Activated CD8-positive, alpha-beta memory T cell treated with anti-CD3 and anti-CD28 coated beads, Interleukin-2, amount 50 U/mL, for 4 hours (primary cell): ENCODE measurements around the gene RSAD1.

Source experiments
- DNase-seq: peaks from one replicate; pipeline ENCODE4 v3.0.0-alpha.2; 2020

Gene RSAD1

GRCh38 chr17:50522766-50523165 is 44.1 kb downstream of the RSAD1 start:
- no peak for DNase-seq

GRCh38 chr17:50523208-50523607 is 44.5 kb downstream of the RSAD1 start:
- no peak for DNase-seq

- DNase-seq, result no peak
Observed at GRCh38 chr17:50524838-50525237, 46.2 kb downstream of the RSAD1 start.

GRCh38 chr17:50527155-50527762 is 48.6 kb downstream of the RSAD1 start:
- DNase-seq, result no peak

GRCh38 chr17:50527949-50528474 is 49.4 kb downstream of the RSAD1 start:
- no peak for DNase-seq

- no peak for DNase-seq
Observed at GRCh38 chr17:50529849-50530248, 51.2 kb downstream of the RSAD1 start.

- DNase-seq, result no peak
Observed at GRCh38 chr17:50531428-50532025, 52.9 kb downstream of the RSAD1 start.

- no peak for DNase-seq
Observed at GRCh38 chr17:50532452-50533024, 53.9 kb downstream of the RSAD1 start, which contains the start of gene EPN3. Gene EPN3, plus strand, starts transcription at chr17:50532735. Its CDS starts 3,822 bp downstream, at chr17:50536557.

- no peak for DNase-seq
Observed at GRCh38 chr17:50533185-50533584, 54.5 kb downstream of the RSAD1 start.

GRCh38 chr17:50533720-50534148 is 55.1 kb downstream of the RSAD1 start:
- DNase-seq, result no peak

GRCh38 chr17:50534222-50534978 is 55.7 kb downstream of the RSAD1 start:
- no peak for DNase-seq

- DNase-seq, result no peak
Observed at GRCh38 chr17:50534979-50535326, 56.3 kb downstream of the RSAD1 start.

GRCh38 chr17:50535407-50535806 is 56.7 kb downstream of the RSAD1 start:
- DNase-seq, result no peak
